WTC11 (cell line): ENCODE measurements around the gene AKT3. TPM values are rescaled to one million over a fixed set of nuclear protein-coding genes. Genes with fewer than 3 reads are reported as not detected.

Experiments used
- ATAC-seq: fragments of 200-7000 bp; cut with Tn5 transposase; 2 replicates; pipeline ENCODE4 v1.10.0; 2021; ENCODE audit warnings: mild to moderate bottlenecking, moderate library complexity
- CTCF ChIA-PET: fragments of 300-600 bp; sonication (Branson Sonifier 250); formaldehyde crosslinking; loops from one replicate; lab custom pipeline; 2021; ENCODE audit warnings: antibody characterized with exemption; lab: Charles Lee
- POLR2A ChIA-PET: fragments of 350-600 bp; sonication (Branson Sonifier 250); formaldehyde crosslinking; loops from one replicate; lab custom pipeline; 2021; ENCODE audit warnings: antibody characterized with exemption; lab: Charles Lee
- DNase-seq: peaks from one replicate; pipeline ENCODE4 v3.0.0; 2021; ENCODE audit warnings: low spot score
- H3K27ac Mint-ChIP-seq: 2 replicates; pipeline ENCODE4 v1.8.0; 2021; ENCODE audit warnings: mixed read lengths
- H3K27me3 Mint-ChIP-seq: 2 replicates; pipeline ENCODE4 v1.8.0; 2021; ENCODE audit warnings: low read depth, mild to moderate bottlenecking, moderate library complexity, mixed read lengths
- H3K36me3 Mint-ChIP-seq: 2 replicates; pipeline ENCODE4 v1.8.0; 2021; ENCODE audit warnings: mixed read lengths
- H3K4me1 Mint-ChIP-seq: 2 replicates; pipeline ENCODE4 v1.8.0; 2022; ENCODE audit warnings: mixed read lengths
- H3K4me3 Mint-ChIP-seq: 2 replicates; pipeline ENCODE4 v1.8.0; 2021; ENCODE audit warnings: mild to moderate bottlenecking, moderate library complexity, mixed read lengths
- H3K9me3 Mint-ChIP-seq: 2 replicates; pipeline ENCODE4 v1.8.0; 2021; ENCODE audit warnings: mixed read lengths
- ELF4 ChIP-seq: sonication (generic); formaldehyde crosslinking; IDR thresholded peaks from 2 replicates; pipeline ENCODE4 v1.8.1; 2022; ENCODE audit warnings: low read depth, mild to moderate bottlenecking, moderate library complexity, missing genetic modification reagents
- EMX1 ChIP-seq: fragments of 250-450 bp; sonication (Bioruptor Pico); IDR thresholded peaks from 2 replicates; pipeline ENCODE4 v1.8.0; 2021; ENCODE audit warnings: mild to moderate bottlenecking
- ESRRA ChIP-seq: sonication (generic); formaldehyde crosslinking; IDR thresholded peaks from 2 replicates; pipeline ENCODE4 v1.8.1; 2022; ENCODE audit warnings: mild to moderate bottlenecking, missing genetic modification reagents, borderline replicate concordance
- FOXP1 ChIP-seq: sonication (generic); formaldehyde crosslinking; IDR thresholded peaks from 2 replicates; pipeline ENCODE4 v1.8.0; 2022; ENCODE audit warnings: missing genetic modification reagents, mild to moderate bottlenecking, moderate library complexity, borderline replicate concordance
- MXD4 ChIP-seq: fragments of 250-450 bp; sonication (Bioruptor Pico); IDR thresholded peaks from 2 replicates; pipeline ENCODE4 v1.8.0; 2021; ENCODE audit warnings: mild to moderate bottlenecking, moderate library complexity, borderline replicate concordance
- RORB ChIP-seq: fragments of 250-450 bp; sonication (Bioruptor Pico); IDR thresholded peaks from 2 replicates; pipeline ENCODE4 v1.9.0; 2021; ENCODE audit warnings: mild to moderate bottlenecking
- SMAD3 ChIP-seq: sonication (generic); formaldehyde crosslinking; IDR thresholded peaks from 2 replicates; pipeline ENCODE4 v1.8.0; 2022; ENCODE audit warnings: missing genetic modification reagents, mild to moderate bottlenecking, borderline replicate concordance
- TEAD1 ChIP-seq: sonication (generic); formaldehyde crosslinking; IDR thresholded peaks from 2 replicates; pipeline ENCODE4 v1.8.0; 2022; ENCODE audit warnings: mild to moderate bottlenecking, missing genetic modification reagents
- TEAD4 ChIP-seq: sonication (generic); formaldehyde crosslinking; IDR thresholded peaks from 2 replicates; pipeline ENCODE4 v1.8.0; 2022; ENCODE audit warnings: mild to moderate bottlenecking, missing genetic modification reagents
- ZNF263 ChIP-seq: sonication (generic); formaldehyde crosslinking; IDR thresholded peaks from 2 replicates; pipeline ENCODE4 v1.8.1; 2022; ENCODE audit warnings: low read depth, mild to moderate bottlenecking, moderate library complexity, missing genetic modification reagents
- ZNF671 ChIP-seq: fragments of 250-450 bp; sonication (Bioruptor Pico); IDR thresholded peaks from 2 replicates; pipeline ENCODE4 v1.8.0; 2021; ENCODE audit warnings: mild to moderate bottlenecking
- total RNA-seq: library from RNA; stranded (reverse); gene quantifications from 3 replicates; pipeline ENCODE4 v1.2.3, GENCODE V29; 2021
- TF ChIP-seq, protein P1 (sequence below): sonication (generic); formaldehyde crosslinking; IDR thresholded peaks from 2 replicates; pipeline ENCODE4 v1.8.1; 2022; ENCODE audit warnings: mild to moderate bottlenecking, missing genetic modification reagents, moderate library complexity, borderline replicate concordance
- TF ChIP-seq, protein P2 (sequence below): sonication (generic); formaldehyde crosslinking; IDR thresholded peaks from 2 replicates; pipeline ENCODE4 v1.8.1; 2023; ENCODE audit warnings: mild to moderate bottlenecking, moderate library complexity, missing genetic modification reagents
- TF ChIP-seq, protein P3 (sequence below): sonication (generic); formaldehyde crosslinking; IDR thresholded peaks from 2 replicates; pipeline ENCODE4 v1.8.1; 2023; ENCODE audit warnings: mild to moderate bottlenecking, missing genetic modification reagents
- TF ChIP-seq, protein P4 (sequence below): sonication (generic); formaldehyde crosslinking; conservative IDR thresholded peaks from 2 replicates; pipeline ENCODE4 v1.8.1; 2023; ENCODE audit warnings: mild to moderate bottlenecking, low read depth, missing genetic modification reagents, moderate library complexity
- TF ChIP-seq, protein P5 (sequence below): sonication (generic); formaldehyde crosslinking; IDR thresholded peaks from 2 replicates; pipeline ENCODE4 v1.8.1; 2023; ENCODE audit warnings: mild to moderate bottlenecking, missing genetic modification reagents, borderline replicate concordance
- TF ChIP-seq, protein P6 (sequence below): fragments of 250-450 bp; sonication (Bioruptor Pico); conservative IDR thresholded peaks from 2 replicates; pipeline ENCODE4 v1.9.0; 2021; ENCODE audit warnings: mild to moderate bottlenecking

The AKT3 gene
- total RNA-seq, 1 experiment from 2014 or later = 38.5 TPM

DNA sequence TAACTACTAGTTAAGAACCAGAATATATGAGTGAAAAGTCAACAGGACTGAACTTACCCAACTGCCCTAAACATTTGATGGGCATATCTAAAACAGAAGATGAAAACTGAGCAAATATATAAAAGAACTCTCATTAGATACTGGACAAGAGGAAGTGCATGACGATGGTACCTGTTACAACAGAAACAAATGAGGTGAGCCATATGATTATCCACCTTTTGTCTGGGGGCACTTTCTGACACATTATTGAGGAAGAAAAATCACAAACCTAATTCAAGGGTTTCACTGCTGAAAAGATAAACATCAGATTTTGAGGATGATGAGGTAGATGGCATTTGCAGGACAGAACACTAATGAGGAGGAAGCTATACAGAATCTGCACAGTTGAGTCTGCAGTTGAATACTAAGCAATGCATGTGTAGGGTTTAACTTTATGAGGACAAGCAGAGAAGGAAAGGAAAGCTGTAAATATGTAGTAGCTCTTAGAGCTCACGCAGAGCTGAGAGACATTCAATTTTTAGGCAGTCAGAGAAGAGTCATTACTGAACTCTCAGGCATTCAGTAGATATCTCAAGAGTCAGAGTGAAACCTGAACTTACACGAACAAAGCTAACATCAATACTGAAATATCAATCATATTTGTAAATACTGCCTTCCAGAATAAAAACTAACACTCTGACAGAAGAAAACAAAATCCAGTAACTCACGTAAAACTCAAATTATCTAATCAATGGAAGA is 262.1 kb downstream of the AKT3 start:
- Mint-ChIP-seq H3K4me3 (no peak overlapping the region), H3K4me1 (no peaks in the 10 kb centered on the region), H3K27ac (peak overlapping the region; percentile 8; the same call in 1 of the 2 replicates), H3K36me3 (peaks cover 21% of the 10 kb centered on the region), H3K9me3 (peaks cover 33% of the 10 kb centered on the region), H3K27me3 (no peaks in the 10 kb centered on the region)
- POLR2A ChIA-PET = no interaction called here
- CTCF ChIA-PET = interaction anchor here (0.7 kb wide), 1 partner anchor 112 kb away, joined by 3 read pairs; no protein-coding TSS in a partner anchor
- ATAC-seq (no peak), DNase-seq (no peak)
- TF ChIP-seq ZNF671 (CRISPR knock-in tag) (no peak), MXD4 (CRISPR knock-in tag) (no peak), RORB (CRISPR knock-in tag) (no peak), TEAD4 (no peak), ZNF263 (CRISPR knock-in tag) (no peak), FOXP1 (CRISPR knock-in tag) (no peak), EMX1 (CRISPR knock-in tag) (no peak), ESRRA (CRISPR knock-in tag) (no peak), TEAD1 (CRISPR knock-in tag) (no peak), ELF4 (no peak), SMAD3 (no peak)
- TF ChIP-seq, protein P1, sequence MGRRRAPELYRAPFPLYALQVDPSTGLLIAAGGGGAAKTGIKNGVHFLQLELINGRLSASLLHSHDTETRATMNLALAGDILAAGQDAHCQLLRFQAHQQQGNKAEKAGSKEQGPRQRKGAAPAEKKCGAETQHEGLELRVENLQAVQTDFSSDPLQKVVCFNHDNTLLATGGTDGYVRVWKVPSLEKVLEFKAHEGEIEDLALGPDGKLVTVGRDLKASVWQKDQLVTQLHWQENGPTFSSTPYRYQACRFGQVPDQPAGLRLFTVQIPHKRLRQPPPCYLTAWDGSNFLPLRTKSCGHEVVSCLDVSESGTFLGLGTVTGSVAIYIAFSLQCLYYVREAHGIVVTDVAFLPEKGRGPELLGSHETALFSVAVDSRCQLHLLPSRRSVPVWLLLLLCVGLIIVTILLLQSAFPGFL (CRISPR knock-in tag) = no peak
- TF ChIP-seq, protein P2, sequence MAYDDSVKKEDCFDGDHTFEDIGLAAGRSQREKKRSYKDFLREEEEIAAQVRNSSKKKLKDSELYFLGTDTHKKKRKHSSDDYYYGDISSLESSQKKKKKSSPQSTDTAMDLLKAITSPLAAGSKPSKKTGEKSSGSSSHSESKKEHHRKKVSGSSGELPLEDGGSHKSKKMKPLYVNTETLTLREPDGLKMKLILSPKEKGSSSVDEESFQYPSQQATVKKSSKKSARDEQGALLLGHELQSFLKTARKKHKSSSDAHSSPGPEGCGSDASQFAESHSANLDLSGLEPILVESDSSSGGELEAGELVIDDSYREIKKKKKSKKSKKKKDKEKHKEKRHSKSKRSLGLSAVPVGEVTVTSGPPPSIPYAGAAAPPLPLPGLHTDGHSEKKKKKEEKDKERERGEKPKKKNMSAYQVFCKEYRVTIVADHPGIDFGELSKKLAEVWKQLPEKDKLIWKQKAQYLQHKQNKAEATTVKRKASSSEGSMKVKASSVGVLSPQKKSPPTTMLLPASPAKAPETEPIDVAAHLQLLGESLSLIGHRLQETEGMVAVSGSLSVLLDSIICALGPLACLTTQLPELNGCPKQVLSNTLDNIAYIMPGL (CRISPR knock-in tag) = no peak
- TF ChIP-seq, protein P3, sequence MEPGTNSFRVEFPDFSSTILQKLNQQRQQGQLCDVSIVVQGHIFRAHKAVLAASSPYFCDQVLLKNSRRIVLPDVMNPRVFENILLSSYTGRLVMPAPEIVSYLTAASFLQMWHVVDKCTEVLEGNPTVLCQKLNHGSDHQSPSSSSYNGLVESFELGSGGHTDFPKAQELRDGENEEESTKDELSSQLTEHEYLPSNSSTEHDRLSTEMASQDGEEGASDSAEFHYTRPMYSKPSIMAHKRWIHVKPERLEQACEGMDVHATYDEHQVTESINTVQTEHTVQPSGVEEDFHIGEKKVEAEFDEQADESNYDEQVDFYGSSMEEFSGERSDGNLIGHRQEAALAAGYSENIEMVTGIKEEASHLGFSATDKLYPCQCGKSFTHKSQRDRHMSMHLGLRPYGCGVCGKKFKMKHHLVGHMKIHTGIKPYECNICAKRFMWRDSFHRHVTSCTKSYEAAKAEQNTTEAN (CRISPR knock-in tag) = no peak
- TF ChIP-seq, protein P4, sequence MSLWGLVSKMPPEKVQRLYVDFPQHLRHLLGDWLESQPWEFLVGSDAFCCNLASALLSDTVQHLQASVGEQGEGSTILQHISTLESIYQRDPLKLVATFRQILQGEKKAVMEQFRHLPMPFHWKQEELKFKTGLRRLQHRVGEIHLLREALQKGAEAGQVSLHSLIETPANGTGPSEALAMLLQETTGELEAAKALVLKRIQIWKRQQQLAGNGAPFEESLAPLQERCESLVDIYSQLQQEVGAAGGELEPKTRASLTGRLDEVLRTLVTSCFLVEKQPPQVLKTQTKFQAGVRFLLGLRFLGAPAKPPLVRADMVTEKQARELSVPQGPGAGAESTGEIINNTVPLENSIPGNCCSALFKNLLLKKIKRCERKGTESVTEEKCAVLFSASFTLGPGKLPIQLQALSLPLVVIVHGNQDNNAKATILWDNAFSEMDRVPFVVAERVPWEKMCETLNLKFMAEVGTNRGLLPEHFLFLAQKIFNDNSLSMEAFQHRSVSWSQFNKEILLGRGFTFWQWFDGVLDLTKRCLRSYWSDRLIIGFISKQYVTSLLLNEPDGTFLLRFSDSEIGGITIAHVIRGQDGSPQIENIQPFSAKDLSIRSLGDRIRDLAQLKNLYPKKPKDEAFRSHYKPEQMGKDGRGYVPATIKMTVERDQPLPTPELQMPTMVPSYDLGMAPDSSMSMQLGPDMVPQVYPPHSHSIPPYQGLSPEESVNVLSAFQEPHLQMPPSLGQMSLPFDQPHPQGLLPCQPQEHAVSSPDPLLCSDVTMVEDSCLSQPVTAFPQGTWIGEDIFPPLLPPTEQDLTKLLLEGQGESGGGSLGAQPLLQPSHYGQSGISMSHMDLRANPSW = no peak
- TF ChIP-seq, protein P5, sequence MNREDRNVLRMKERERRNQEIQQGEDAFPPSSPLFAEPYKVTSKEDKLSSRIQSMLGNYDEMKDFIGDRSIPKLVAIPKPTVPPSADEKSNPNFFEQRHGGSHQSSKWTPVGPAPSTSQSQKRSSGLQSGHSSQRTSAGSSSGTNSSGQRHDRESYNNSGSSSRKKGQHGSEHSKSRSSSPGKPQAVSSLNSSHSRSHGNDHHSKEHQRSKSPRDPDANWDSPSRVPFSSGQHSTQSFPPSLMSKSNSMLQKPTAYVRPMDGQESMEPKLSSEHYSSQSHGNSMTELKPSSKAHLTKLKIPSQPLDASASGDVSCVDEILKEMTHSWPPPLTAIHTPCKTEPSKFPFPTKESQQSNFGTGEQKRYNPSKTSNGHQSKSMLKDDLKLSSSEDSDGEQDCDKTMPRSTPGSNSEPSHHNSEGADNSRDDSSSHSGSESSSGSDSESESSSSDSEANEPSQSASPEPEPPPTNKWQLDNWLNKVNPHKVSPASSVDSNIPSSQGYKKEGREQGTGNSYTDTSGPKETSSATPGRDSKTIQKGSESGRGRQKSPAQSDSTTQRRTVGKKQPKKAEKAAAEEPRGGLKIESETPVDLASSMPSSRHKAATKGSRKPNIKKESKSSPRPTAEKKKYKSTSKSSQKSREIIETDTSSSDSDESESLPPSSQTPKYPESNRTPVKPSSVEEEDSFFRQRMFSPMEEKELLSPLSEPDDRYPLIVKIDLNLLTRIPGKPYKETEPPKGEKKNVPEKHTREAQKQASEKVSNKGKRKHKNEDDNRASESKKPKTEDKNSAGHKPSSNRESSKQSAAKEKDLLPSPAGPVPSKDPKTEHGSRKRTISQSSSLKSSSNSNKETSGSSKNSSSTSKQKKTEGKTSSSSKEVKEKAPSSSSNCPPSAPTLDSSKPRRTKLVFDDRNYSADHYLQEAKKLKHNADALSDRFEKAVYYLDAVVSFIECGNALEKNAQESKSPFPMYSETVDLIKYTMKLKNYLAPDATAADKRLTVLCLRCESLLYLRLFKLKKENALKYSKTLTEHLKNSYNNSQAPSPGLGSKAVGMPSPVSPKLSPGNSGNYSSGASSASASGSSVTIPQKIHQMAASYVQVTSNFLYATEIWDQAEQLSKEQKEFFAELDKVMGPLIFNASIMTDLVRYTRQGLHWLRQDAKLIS (CRISPR knock-in tag) = no peak
- TF ChIP-seq, protein P6, sequence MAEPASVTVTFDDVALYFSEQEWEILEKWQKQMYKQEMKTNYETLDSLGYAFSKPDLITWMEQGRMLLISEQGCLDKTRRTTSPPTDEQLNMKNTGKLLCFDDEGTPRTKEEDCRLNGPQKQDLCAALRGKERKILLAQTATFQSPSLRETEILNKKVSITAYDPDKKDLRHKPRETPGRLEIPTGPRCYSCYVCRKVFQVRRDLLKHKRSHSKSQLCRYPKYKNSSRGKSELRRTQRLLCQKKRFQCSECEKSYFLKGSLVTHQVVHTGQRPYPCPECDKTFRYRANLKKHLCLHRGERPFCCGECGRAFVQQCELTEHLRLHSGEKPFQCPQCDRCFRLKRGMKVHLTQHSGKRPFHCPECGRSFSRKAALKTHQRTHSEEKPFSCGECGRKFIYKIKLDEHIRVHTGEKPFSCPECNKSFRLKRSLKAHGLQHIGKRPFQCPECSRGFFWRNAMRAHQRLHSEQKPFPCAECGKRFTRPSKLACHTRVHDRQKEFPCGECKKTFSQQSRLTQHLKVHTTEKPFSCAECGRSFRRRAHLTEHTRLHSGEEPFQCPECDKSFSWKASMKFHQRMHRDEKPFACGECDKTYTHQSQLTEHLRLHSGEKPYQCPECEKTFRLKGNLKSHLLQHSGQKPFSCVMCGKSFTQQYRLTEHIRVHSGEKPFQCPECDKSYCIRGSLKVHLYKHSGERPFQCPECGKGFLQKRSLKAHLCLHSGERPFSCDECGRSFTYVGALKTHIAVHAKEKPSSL (CRISPR knock-in tag) = no peak
